HG02759 (cell line): ENCODE data around the gene EAPP.
A peak's percentile ranks its signal among the peaks of the same experiment; 100 is the strongest.
"Not testable (repeated sequence)": the region's sequence is repeated elsewhere in the genome, so short reads cannot be mapped to it uniquely, and the experiment has no call there.

Experiments used
- ATAC-seq: cut with Tn5 transposase; IDR thresholded peaks from one replicate; pipeline ENCODE4 v1.9.1; 2021; ENCODE audit warnings: mild to moderate bottlenecking, moderate library complexity; ENCODE audit not compliant: unreplicated experiment

The EAPP gene

DNA sequence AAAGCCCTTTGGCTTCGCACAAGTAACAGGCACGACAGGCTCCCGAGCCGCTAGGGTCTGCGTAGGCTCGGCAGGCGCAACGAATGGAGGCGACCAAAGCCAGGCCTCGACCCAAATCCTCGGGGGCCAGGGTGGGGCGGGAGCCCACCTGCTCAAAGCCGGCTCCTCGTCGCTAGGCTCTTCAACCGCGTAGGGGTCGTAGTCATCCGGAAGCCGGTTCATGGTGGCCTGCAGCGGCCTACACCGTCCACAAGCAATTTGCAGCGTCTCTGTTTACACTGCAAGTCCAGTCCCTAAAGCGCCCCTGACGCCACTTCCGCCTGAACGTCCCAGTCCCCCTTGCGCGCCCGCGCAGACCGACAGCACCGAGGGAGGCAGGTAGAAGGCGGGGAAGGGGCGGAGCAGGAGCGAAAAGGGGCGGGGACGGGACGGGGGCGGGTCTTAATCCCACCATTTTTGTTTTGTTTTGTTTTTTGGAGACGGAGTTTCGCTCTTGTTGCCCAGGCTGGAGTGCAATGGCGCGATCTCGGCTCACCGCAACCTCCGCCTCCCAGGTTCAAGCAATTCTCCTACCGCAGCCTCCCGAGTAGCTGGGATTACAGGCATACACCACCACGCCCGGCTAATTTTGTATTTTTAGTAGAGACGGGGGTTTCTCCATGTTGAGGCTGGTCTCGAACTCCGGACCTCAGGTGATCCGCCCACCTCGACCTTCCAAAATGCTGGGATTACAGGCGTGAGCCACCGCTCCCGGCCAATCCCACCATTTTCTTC, at the start of gene EAPP:
Gene EAPP (minus strand): TSS at position 295 of the 774 bp plus-strand sequence. CDS start 73 bp downstream, at position 222.
- peak; percentile 100 for ATAC-seq

GRCh38 chr14:34583525-34583924, 44.0 kb upstream of the EAPP start:
- no peak for ATAC-seq

DNA sequence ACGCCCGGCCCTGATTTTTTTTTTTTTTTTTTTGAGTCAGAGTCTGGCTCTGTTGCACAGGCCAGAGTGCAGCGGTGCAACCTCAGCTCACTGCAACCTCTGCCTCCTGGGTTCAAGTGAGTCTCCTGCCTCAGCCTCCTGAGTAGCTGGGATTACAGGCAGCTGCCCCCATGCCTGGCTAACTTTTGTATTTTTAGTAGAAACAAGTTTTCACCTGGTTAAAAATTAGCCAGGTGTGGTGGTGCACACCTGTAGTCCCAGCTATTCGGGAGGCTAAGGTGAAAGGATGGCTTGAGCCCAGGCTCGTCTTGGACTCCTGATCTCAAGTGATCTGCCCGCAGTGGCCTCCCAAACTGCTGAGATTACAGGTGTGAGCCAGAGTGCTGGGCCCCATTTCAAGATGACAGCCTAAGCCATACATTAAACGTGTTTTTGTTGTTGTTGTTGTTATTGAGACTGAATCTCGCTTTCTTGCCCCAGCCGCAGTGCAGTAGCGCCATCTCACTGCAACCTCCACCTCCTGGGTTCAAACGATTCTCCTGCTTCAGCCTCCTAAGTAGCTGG, 42.7 kb upstream of the EAPP start:
- ATAC-seq = no peak

- ATAC-seq = no peak
Measured at GRCh38 chr14:34580381-34580780, 40.9 kb upstream of the EAPP start.

- no peak for ATAC-seq
Measured at GRCh38 chr14:34571771-34572170, 32.3 kb upstream of the EAPP start.

GRCh38 chr14:34569750-34570149, 30.2 kb upstream of the EAPP start:
- no peak for ATAC-seq

DNA sequence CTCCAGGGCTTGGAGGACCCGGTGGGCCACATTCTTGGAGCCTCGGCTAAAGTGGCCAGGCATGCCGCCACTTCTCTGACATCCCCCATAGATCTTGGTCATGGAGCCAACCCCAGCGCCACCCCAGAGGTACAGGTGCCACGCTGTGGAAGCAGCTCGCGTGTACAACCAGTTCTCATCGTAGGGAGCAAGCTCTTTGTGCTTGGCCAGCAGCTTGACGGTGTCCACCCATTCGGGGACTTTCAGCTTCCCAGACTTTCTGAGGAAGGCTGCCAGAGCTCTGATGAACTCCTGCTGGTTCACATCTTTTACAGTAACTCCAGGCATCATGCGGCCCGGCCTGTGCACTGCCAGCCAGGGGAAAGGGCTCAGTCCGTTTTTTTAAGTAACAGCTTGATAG, 29.3 kb upstream of the EAPP start:
- no peak for ATAC-seq

- no peak for ATAC-seq
Measured at GRCh38 chr14:34562776-34563150, 23.3 kb upstream of the EAPP start.

DNA sequence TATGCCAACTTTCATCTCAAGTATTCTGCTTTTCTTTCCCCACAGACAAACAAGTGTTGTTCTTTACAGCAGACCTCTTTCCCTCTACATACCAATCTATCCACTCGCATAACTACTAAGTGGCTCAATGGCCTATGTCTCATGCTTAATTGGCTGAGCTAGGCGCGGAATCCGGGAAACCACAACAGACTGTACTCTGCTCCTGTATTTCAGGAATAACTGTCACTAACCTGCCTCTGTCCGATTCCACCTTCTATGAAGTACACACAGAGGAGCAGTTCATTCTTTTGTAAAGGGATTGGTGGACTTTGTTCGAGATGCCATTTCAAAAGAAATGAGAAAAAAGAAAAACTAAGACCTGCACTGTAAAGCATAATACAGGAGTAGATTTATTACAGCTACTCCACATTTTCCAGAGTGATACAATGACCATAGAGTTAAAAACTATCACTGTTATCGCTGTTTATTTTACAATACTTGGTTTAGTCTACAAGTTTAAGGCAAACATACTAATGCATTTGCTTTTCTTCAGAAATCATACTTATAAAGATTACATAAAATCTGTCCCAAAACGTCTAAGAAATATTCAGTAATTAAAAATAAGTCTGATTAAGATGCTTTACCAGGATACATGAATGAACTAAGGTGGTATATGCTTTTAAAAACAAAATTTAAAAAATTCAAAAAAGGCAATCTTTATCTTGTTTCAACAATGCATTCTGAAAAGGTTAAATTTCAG, 22.7 kb upstream of the EAPP start:
- not testable (repeated sequence) for ATAC-seq

DNA sequence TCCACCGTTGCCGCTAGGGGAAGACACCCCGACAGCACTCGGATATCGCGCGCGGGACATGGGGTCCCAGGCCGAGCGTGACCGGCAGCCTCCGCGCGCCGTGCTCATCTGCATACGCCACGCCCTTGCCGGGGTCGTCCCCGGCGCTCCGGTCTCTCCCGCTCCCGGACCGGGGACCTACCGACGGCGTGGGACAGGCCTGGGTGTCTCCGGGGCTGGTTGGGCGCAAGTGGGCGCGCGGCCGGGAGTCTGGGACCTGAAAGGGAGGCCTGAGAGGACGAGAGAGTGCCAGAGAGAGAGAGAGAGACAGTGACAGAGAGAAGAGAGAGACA, 17.0 kb upstream of the EAPP start:
- peak; percentile 60 for ATAC-seq

DNA sequence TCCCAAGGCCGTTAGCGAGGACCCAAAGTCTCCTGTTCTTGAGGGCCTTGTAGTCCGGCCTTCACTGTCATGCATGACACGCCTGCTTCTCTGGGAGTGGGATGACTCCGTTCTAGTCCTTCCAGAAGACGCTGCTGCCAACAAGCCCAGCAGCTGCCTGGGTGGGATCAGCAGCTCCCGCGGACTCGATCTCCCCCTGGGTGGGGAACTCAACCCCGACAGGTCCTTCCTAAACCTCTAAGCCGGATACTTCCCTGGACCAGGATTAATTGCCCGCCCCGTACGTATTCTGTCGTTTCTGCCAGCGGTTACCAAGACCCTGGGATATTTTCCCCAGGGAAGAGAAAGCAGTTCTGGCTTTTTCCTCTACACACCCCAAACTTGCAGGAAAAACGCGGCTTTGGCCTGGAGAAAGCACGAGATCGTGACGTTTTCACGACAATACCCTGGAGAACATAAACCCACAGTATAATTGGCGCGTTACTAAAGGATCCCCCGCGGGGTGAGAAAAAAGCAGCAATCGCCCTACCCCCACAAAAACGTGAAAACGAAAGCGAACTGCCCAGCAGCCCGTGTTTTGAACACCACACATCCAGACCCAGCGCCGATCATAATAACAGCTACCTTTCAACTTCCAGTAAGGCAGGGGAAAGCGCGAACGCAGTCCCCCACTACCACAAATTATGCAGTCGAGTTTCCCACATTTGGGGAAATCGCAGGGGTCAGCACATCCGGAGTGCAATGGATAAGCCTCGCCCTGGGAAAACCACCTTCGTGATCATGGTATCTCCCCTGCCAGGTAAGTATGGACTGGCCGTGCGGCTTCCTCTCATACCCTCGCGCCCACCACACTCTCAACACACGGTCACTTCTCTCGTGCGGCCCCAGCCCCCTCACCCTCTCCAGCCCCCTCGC, 16.3 kb upstream of the EAPP start:
- ATAC-seq = peak; percentile 77

DNA sequence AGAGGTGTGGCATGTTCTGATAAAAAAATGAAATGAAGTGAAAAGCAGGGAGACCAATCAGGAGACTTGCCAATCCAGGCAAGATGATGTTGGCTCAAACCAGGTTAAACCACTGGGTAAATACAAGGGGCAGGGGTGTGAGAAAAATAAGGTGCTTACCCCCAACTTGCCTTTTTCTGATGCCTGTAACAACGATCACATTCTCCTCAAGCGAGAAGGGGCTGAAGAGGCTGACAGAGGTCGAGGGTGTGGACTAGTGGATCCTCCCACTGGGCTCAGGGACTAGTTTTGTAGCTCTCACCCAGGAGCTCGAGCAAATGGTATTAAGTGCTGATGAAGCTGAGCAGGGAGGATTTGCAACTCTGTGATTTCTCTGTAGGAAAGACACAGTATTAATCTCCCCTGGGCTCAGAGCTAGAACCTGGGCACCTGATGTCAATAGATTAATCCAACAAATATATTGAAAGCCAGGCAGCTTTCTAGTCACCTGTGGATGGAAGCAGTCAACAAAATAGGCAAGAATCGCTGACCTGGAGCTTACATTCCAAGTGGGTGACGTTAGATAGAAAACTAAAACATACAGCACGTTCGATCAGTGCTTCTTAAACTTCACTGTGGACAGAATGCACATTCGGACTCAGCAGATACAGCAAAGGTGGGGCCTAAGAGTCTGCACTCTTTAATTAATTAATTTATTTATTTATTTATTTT, 15.2 kb upstream of the EAPP start:
- no peak for ATAC-seq

DNA sequence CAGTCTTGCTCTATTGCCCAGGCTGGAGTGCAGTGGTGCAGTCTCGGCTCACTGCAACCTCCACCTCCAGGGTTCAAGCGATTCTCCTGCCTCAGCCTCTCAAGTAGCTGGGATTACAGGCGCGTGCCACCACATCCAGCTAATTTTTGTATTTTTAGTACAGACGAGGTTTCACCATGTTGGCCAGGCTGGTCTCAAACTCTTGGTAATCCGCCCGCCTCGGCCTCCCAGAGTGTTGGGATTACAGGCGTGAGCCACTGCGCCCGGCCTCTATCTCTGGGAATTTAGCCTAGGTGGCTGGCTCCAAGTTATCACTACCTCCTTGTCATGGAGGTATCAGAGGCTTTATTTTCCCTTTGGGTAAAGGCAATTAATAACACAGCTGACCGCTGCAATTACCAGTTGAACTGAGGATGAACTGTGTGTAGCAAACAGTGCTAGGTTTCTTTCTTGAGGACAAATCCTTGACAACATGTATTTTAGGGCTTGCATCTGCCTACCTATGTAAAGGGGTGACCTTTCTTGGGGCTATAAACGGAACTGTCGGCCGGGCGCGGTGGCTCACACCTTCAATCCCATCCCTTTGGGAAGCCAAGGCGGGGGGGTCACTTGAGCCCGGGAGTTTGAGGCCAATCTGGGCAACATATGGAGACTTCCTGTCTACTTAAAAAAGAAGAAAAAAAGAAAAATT, 9.9 kb upstream of the EAPP start:
- ATAC-seq = not testable (repeated sequence)

- ATAC-seq = no peak
Measured at GRCh38 chr14:34548472-34548981, 9.0 kb upstream of the EAPP start.

GRCh38 chr14:34547136-34547520, 7.6 kb upstream of the EAPP start:
- peak; percentile 37 for ATAC-seq

DNA sequence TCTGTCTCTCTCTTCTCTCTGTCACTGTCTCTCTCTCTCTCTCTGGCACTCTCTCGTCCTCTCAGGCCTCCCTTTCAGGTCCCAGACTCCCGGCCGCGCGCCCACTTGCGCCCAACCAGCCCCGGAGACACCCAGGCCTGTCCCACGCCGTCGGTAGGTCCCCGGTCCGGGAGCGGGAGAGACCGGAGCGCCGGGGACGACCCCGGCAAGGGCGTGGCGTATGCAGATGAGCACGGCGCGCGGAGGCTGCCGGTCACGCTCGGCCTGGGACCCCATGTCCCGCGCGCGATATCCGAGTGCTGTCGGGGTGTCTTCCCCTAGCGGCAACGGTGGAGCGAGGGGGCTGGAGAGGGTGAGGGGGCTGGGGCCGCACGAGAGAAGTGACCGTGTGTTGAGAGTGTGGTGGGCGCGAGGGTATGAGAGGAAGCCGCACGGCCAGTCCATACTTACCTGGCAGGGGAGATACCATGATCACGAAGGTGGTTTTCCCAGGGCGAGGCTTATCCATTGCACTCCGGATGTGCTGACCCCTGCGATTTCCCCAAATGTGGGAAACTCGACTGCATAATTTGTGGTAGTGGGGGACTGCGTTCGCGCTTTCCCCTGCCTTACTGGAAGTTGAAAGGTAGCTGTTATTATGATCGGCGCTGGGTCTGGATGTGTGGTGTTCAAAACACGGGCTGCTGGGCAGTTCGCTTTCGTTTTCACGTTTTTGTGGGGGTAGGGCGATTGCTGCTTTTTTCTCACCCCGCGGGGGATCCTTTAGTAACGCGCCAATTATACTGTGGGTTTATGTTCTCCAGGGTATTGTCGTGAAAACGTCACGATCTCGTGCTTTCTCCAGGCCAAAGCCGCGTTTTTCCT, 7.0 kb upstream of the EAPP start:
- peak; percentile 75 for ATAC-seq

DNA sequence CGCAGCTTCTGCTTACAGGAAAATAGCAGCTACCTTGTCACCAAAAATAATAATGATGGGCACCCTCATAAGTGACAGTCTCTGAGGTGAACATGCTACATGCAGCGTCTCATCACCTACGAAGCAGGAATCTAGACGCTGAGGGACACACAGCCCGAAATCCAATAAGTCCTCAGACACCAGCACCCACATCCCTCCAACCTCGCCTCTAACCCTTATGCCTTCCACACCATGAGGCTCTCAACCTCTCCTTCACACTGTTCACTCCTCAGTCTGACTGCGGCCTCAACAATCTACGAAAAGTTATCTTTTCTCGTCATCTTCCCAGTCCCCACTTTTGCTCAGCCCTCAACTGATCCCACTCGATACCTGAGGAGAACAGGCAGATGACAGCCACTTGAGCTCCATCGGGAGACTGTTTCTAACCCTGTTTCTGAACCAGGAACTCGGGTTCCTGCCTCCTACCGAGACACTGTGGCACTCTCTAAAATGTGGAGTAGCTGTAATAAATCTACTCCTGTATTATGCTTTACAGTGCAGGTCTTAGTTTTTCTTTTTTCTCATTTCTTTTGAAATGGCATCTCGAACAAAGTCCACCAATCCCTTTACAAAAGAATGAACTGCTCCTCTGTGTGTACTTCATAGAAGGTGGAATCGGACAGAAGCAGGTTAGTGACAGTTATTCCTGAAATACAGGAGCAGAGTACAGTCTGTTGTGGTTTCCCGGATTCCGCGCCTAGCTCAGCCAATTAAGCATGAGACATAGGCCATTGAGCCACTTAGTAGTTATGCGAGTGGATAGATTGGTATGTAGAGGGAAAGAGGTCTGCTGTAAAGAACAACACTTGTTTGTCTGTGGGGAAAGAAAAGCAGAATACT, 919 bp upstream of the EAPP start:
- ATAC-seq = not testable (repeated sequence)
